HepG2 (cell line): ENCODE measurements around the gene CXCR4. TPM values are rescaled to one million over a fixed set of nuclear protein-coding genes. Genes with fewer than 3 reads are reported as not detected.

Source experiments
- ATAC-seq: fragments of 200-7000 bp; cut with Tn5 transposase; 3 replicates; pipeline ENCODE4 v1.9.1; 2020; ENCODE audit warnings: mild to moderate bottlenecking, moderate library complexity
- BruUV-seq: library from RNA; stranded (reverse); fragments of 400-500 nt; replicated peaks from 2 replicates; lab custom pipeline; 2021; lab: Mats Ljungman, UMichigan
- CTCF ChIA-PET: fragments of 300-600 bp; formaldehyde crosslinking; extraction: SDS; loops from one replicate; lab custom pipeline; 2021; ENCODE audit warnings: low total read pairs, inconsistent platforms, low intra/inter-chr PET ratio; lab: Yijun Ruan, JAX
- POLR2A ChIA-PET: fragments of 350-600 bp; sonication (Branson Sonifier 250); formaldehyde crosslinking; loops from one replicate; lab custom pipeline; 2020; ENCODE audit warnings: antibody characterized with exemption, inconsistent platforms; lab: Yijun Ruan, JAX
- DNase-seq: peaks from one replicate; pipeline ENCODE4 v3.0.0-alpha.2; 2015; ENCODE audit warnings: low spot score
- FAIRE-seq: peaks from 3 replicates; lab custom pipeline; 2011; peaks lifted over from hg19 to GRCh38; lab: Jason Lieb, UNC
- H2AFZ ChIP-seq: one replicate; pipeline ENCODE4 v1.6.1; 2011; ENCODE audit warnings: low read length, inconsistent platforms
- H3K27ac ChIP-seq: fragments of 300-600 bp; 3 replicates; pipeline ENCODE4 v1.8.0; 2011; ENCODE audit warnings: mixed run types, mild to moderate bottlenecking, mixed read lengths, low read length, inconsistent platforms; ENCODE audit not compliant: insufficient read depth; ENCODE audit errors: extremely low read length
- H3K27me3 ChIP-seq, 2 experiments: fragments of 200-600 bp in 1 of 2; 2 replicates in 1 of 2; 3 replicates in 1 of 2; pipeline versions ENCODE4 v1.6.0 to v1.8.0; 2011; ENCODE audit warnings: low read length in 2 of 2, mild to moderate bottlenecking in 2 of 2, moderate library complexity in 2 of 2, inconsistent platforms in 1 of 2; ENCODE audit not compliant: insufficient read depth in 2 of 2, control insufficient read depth in 1 of 2
- H3K36me3 ChIP-seq, 2 experiments: fragments of 200-600 bp in 1 of 2; replicated peaks in 1 of 2; 2 replicates in 1 of 2; 3 replicates in 1 of 2; pipeline versions ENCODE4 v1.5.1 to v1.8.0; 2011; ENCODE audit warnings: low read length in 2 of 2, inconsistent platforms in 1 of 2; ENCODE audit not compliant: insufficient read depth in 2 of 2, control insufficient read depth in 1 of 2
- H3K4me1 ChIP-seq: 2 replicates; pipeline ENCODE4 v1.5.1; 2012; ENCODE audit warnings: low read length, inconsistent platforms; ENCODE audit not compliant: insufficient read depth
- H3K4me2 ChIP-seq: 2 replicates; pipeline ENCODE4 v1.6.0; 2011; ENCODE audit warnings: low read depth, low read length, inconsistent platforms
- H3K4me3 ChIP-seq, 3 experiments: fragments of 200-600 bp in 1 of 3; sonication (generic), shearing (Covaris generic) in 1 of 3; replicated peaks in 1 of 3; 2 replicates each; pipeline ENCODE4 v1.5.1; 2011 to 2016; ENCODE audit warnings: low read length in 3 of 3, inconsistent platforms in 2 of 3, low read depth in 2 of 3, mild to moderate bottlenecking in 2 of 3, control low read depth in 1 of 3, mixed read lengths in 1 of 3; ENCODE audit not compliant: insufficient read depth in 1 of 3
- H3K79me2 ChIP-seq: one replicate; pipeline ENCODE4 v1.6.1; 2011; ENCODE audit warnings: low read length, inconsistent platforms; ENCODE audit not compliant: insufficient read depth
- H3K9ac ChIP-seq: 2 replicates; pipeline ENCODE4 v1.6.0; 2011; ENCODE audit warnings: mild to moderate bottlenecking, low read depth, low read length, inconsistent platforms; ENCODE audit not compliant: insufficient read depth
- H3K9me3 ChIP-seq: 2 replicates; pipeline ENCODE4 v1.5.1; 2012; ENCODE audit warnings: mild to moderate bottlenecking, low read length
- H4K20me1 ChIP-seq: 2 replicates; pipeline ENCODE4 v1.6.0; 2011; ENCODE audit warnings: inconsistent platforms, mild to moderate bottlenecking, low read length, moderate library complexity; ENCODE audit not compliant: insufficient read depth
- BRF2 ChIP-seq: sonication (generic); formaldehyde crosslinking; IDR thresholded peaks from 2 replicates; pipeline ENCODE4 v1.8.1; 2022; ENCODE audit warnings: mild to moderate bottlenecking, missing genetic modification reagents
- CTCF ChIP-seq: sonication (generic); formaldehyde crosslinking; IDR thresholded peaks from 2 replicates; pipeline ENCODE4 v1.5.0; 2020; ENCODE audit warnings: mild to moderate bottlenecking, missing genetic modification reagents, moderate library complexity
- FOSL1 ChIP-seq: sonication (generic); formaldehyde crosslinking; IDR thresholded peaks from 2 replicates; pipeline ENCODE4 v1.9.0; 2021; ENCODE audit warnings: missing genetic modification reagents, borderline replicate concordance
- KLF15 ChIP-seq: sonication (generic); formaldehyde crosslinking; IDR thresholded peaks from 2 replicates; pipeline ENCODE4 v1.8.1; 2023; ENCODE audit warnings: borderline replicate concordance, mild to moderate bottlenecking, inconsistent platforms, missing genetic modification reagents, mixed read lengths
- MAFK ChIP-seq, 2 experiments: IDR thresholded peaks in 1 of 2; conservative IDR thresholded peaks in 1 of 2; 2 replicates each; pipeline ENCODE4 v1.6.1; 2011; ENCODE audit warnings: improper control_type of control experiment in 2 of 2, low read length in 2 of 2
- MEF2D ChIP-seq: sonication (generic); formaldehyde crosslinking; IDR thresholded peaks from 2 replicates; pipeline ENCODE4 v1.5.1; 2020; ENCODE audit warnings: mild to moderate bottlenecking, missing genetic modification reagents
- NAIF1 ChIP-seq: sonication (generic); formaldehyde crosslinking; IDR thresholded peaks from 2 replicates; pipeline ENCODE4 v1.5.0; 2020; ENCODE audit warnings: mild to moderate bottlenecking, missing genetic modification reagents, borderline replicate concordance
- PAX8 ChIP-seq: sonication (generic); formaldehyde crosslinking; IDR thresholded peaks from 2 replicates; pipeline ENCODE4 v1.8.0; 2022; ENCODE audit warnings: mild to moderate bottlenecking, missing genetic modification reagents, borderline replicate concordance
- PLSCR1 ChIP-seq: sonication (generic); formaldehyde crosslinking; IDR thresholded peaks from 2 replicates; pipeline ENCODE4 v1.5.0; 2020; ENCODE audit warnings: missing genetic modification reagents, mild to moderate bottlenecking, borderline replicate concordance
- SYNCRIP ChIP-seq: fragments of 200-400 bp; formaldehyde crosslinking; IDR thresholded peaks from 2 replicates; pipeline ENCODE4 v1.6.1; 2018; ENCODE audit warnings: mild to moderate bottlenecking, low read depth, low read length; ENCODE audit not compliant: insufficient read depth
- TIGD3 ChIP-seq: sonication (generic); formaldehyde crosslinking; IDR thresholded peaks from 2 replicates; pipeline ENCODE4 v1.5.1; 2020; ENCODE audit warnings: mild to moderate bottlenecking, missing genetic modification reagents, borderline replicate concordance
- ZNF282 ChIP-seq: fragments of 450-650 bp; IDR thresholded peaks from 2 replicates; pipeline ENCODE4 v1.6.1; 2018; ENCODE audit not compliant: partially characterized antibody
- ZNF512B ChIP-seq: sonication (generic); formaldehyde crosslinking; IDR thresholded peaks from 2 replicates; pipeline ENCODE4 v1.5.1; 2020; ENCODE audit warnings: missing genetic modification reagents, mild to moderate bottlenecking, borderline replicate concordance
- WGBS: methylation state at CpG from one replicate; pipeline ENCODE4 v1.1.6; 2017; ENCODE audit warnings: low lambda C conversion rate; 5-methylcytosine and 5-hydroxymethylcytosine counted together
- in situ Hi-C: cut with HindIII; loops from 2 replicates; pipeline ENCODE4 v1.10.0; 2017; ENCODE audit warnings: low pct_unique_long_range_greater_than_20kb; ENCODE audit not compliant: extremely low pct_ligation_motif_present
- intact Hi-C: fragments of 100-400 bp; cut with micrococcal nuclease; formaldehyde crosslinking; loops from one replicate; pipeline ENCODE4 v1.10.0; 2022; ENCODE audit not compliant: unreplicated experiment
- polyA plus RNA-seq, 8 experiments: library from polyadenylated mRNA; depleted of rRNA in 3 of 8; stranded (reverse) in 7 of 8; unstranded in 1 of 8; fragments of >200 nt; fragmentation: Illumina TruSeq in 4 of 8; extraction: Trizol in 4 of 8; gene quantifications; 2 replicates each; pipeline versions ENCODE4 v1.2.1 to v1.2.3, GENCODE V29; 2011 to 2016; ENCODE audit warnings: low read depth in 4 of 8, missing spikeins in 1 of 8, mixed read lengths in 1 of 8; ENCODE audit not compliant: insufficient read depth in 1 of 8
- total RNA-seq, 5 experiments: library from RNA; depleted of rRNA; stranded (reverse); fragments of >200 nt; fragmentation: Illumina TruSeq; extraction: Trizol; gene quantifications; 2 replicates each; pipeline ENCODE4 v1.2.3, GENCODE V29; 2016; ENCODE audit warnings: low read depth in 1 of 5

CXCR4 gene
- total and polyA plus RNA-seq, 2 of the 13 experiments (the other 11 are each of a cell fraction or from before 2014, with no cell fraction given), result 0.34 to 0.55 TPM

- H4K20me1 ChIP-seq, result no peaks in the 10 kb centered on the region
- no peak for FAIRE-seq
- BruUV-seq, result no TSS peak
- in situ Hi-C loops, result no loop called here
- H3K4me1 ChIP-seq, result peaks cover 11% of the 10 kb centered on the region
- WGBS, result 8% methylated on average over 3 of the region's 3 CpGs
- no peak overlapping the region for H3K27ac ChIP-seq
- DNase-seq, result no peak
- no peaks in the 10 kb centered on the region for H3K79me2 ChIP-seq
- peaks cover 0 to 9% of the 10 kb centered on the region in 2 experiments; a peak in 2 of 5 replicates for H3K27me3 ChIP-seq
- no peak for ATAC-seq
- no peaks in the 10 kb centered on the region for H3K36me3 ChIP-seq
- ChIA-PET CTCF (no interaction called here), POLR2A (no interaction called here)
- H3K9ac ChIP-seq, result no peak overlapping the region
- intact Hi-C loops, result no loop called here
- H3K9me3 ChIP-seq, result no peaks in the 10 kb centered on the region
- no peak overlapping the region for H3K4me3 ChIP-seq
- no peak overlapping the region for H3K4me2 ChIP-seq
- H2AFZ ChIP-seq, result no peak overlapping the region
- no peak for TF ChIP-seq BRF2
- TF ChIP-seq MAFK (conservative IDR thresholded peaks at IDR 0.05 in 1 of 2, IDR thresholded peaks at IDR 0.05 in 1 of 2; ENCODE audit: low read length in 2 of 2), result no peak
- TF ChIP-seq ZNF512B (CRISPR knock-in tag), result no peak
- no peak for TF ChIP-seq SYNCRIP
- TF ChIP-seq ZNF282, result no peak
- TF ChIP-seq PLSCR1 (CRISPR knock-in tag), result no peak
- TF ChIP-seq KLF15 (CRISPR knock-in tag), result no peak
- TF ChIP-seq FOSL1 (CRISPR knock-in tag), result no peak
- no peak for TF ChIP-seq PAX8 (CRISPR knock-in tag)
- TF ChIP-seq MEF2D (CRISPR knock-in tag), result no peak
- no peak for TF ChIP-seq NAIF1 (CRISPR knock-in tag)
- TF ChIP-seq TIGD3 (CRISPR knock-in tag), result no peak
- no peak for TF ChIP-seq CTCF (CRISPR knock-in tag)
These were observed 9.5 kb downstream of the CXCR4 start for GRCh38 chr2:136108463-136108862.
